Kidney (tissue), 14 donors: ENCODE results near the gene PIH1D1. TPM values are rescaled to one million over a fixed set of nuclear protein-coding genes. Genes with fewer than 3 reads are reported as not detected.

ENCODE experiments used
- DNase-seq, 5 donors: peaks; one replicate each; pipeline ENCODE4 v3.0.0-alpha.2; 2013 to 2020
- FAIRE-seq: peaks from 2 replicates; lab custom pipeline; 2012; peaks lifted over from hg19 to GRCh38; lab: Jason Lieb, UNC
- H3K27ac ChIP-seq, 2 donors: one replicate each; pipeline ENCODE4 v1.7.0; 2013; ENCODE audit warnings: low read depth in 2 of 2, low read length in 2 of 2, inconsistent platforms in 1 of 2
- H3K27me3 ChIP-seq: one replicate; pipeline ENCODE4 v1.7.1; 2013; ENCODE audit warnings: low read length, inconsistent platforms; ENCODE audit not compliant: control insufficient read depth, insufficient read depth
- H3K36me3 ChIP-seq, 3 donors: one replicate each; pipeline versions ENCODE4 v1.7.0 to v1.7.1; 2013; ENCODE audit warnings: low read length in 3 of 3, control low read depth in 1 of 3, inconsistent platforms in 1 of 3; ENCODE audit not compliant: insufficient read depth in 3 of 3, control insufficient read depth in 2 of 3
- H3K4me1 ChIP-seq, 3 donors: one replicate each; pipeline versions ENCODE4 v1.7.0 to v1.7.1; 2013; ENCODE audit warnings: low read length in 3 of 3, inconsistent platforms in 1 of 3, low read depth in 1 of 3; ENCODE audit not compliant: control insufficient read depth in 2 of 3, insufficient read depth in 2 of 3
- H3K4me3 ChIP-seq, 3 donors: one replicate each; pipeline versions ENCODE4 v1.7.0 to v1.8.1; 2013; ENCODE audit warnings: low read length in 3 of 3, control low read depth in 1 of 3, inconsistent platforms in 1 of 3
- H3K9ac ChIP-seq, 3 donors: one replicate each; pipeline versions ENCODE4 v1.7.0 to v1.7.1; 2013; ENCODE audit warnings: low read length in 3 of 3, control low read depth in 1 of 3, inconsistent platforms in 1 of 3
- H3K9me3 ChIP-seq, 3 donors: one replicate each; pipeline versions ENCODE4 v1.7.0 to v1.7.1; 2013; ENCODE audit warnings: low read length in 3 of 3, control low read depth in 1 of 3, inconsistent platforms in 1 of 3; ENCODE audit not compliant: control insufficient read depth in 2 of 3, insufficient read depth in 1 of 3
- CTCF ChIP-seq: IDR thresholded peaks from 3 replicates; pipeline ENCODE4 v1.5.1; 2012; ENCODE audit warnings: mild to moderate bottlenecking, moderate library complexity, borderline replicate concordance; ENCODE audit not compliant: insufficient read depth; ENCODE audit errors: extremely low read depth
- intact Hi-C: fragments of 100-400 bp; cut with DNase I; formaldehyde crosslinking; loops from one replicate; pipeline ENCODE4 v1.11.1; 2022
- polyA plus RNA-seq: library from polyadenylated mRNA; stranded (reverse); fragments of 350-450 nt; fragmentation: Illumina TruSeq; extraction: RNeasy Lipid Tissue Mini Kit (QIAGEN cat#74804); gene quantifications from one replicate; pipeline ENCODE4 v1.2.3, GENCODE V29; 2014; ENCODE audit warnings: low read depth, low replicate concordance; ENCODE audit not compliant: insufficient read depth
- total RNA-seq: library from RNA; stranded (reverse); fragmentation: NEBNext Ultra II Directional; extraction: Animal tissue kit (Norgen Biotek cat#: 25700); gene quantifications from one replicate; pipeline ENCODE4 v1.2.1, GENCODE V29; 2021
- donor health status: control.
- donor health status: control.
- donor health status: control.
- donor health status: control.
- donor health status: control.
- donor health status: DM: yes; HTN: yes; CAD: no.
- donor health status: Normal renal cell carcinoma (clear cell type).

Gene PIH1D1
- total and polyA plus RNA-seq, 2 donors from 2014 or later, result 74.0 to 97.2 TPM

DNA sequence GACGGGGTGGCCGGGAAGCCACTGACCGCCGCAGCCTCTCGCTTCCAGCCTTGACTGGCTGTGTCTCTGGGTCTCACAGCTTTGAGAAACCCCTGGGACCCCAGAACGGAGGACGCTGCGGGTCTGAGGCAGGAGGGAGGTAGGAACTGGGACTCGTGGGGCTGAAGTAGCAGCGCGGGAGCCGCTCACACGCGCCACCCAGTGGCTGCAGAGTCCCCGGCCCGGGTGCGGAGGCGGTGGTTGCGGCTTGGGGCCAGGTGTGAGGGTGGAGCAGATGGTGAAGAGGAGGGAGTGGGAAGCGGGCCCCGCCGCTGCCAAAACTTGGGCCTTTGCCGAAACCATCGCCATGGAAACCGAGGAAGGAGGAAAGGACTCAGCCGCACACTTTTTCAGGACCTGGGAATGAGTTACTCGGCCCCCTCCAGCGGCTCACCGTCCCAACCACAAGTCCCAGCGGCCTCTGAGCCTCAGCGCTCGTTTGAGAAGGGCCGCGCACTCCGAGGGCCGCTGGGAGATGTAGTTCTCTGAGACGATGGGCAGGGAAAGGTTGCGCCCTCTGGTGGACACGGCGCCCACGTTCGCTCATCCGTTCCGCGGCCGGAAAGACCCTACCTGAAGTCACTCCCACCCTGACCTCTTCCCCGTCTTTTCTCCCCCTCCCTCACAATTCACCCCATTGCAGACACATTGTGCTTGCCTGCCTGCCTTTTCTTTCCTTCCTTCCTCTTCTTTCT is 8.1 kb downstream of the PIH1D1 start:
- Histone ChIP-seq H3K4me1 (peaks cover 0 to 2% (median 0%) of the 10 kb centered on the region in 3 donors), H3K4me3 (peak overlapping the region; percentile 51 to 63 (median 58)), H3K27ac (peak overlapping the region; percentile 74 to 78), H3K27me3 (peaks cover 27% of the 10 kb centered on the region), H3K9me3 (no peaks in the 10 kb centered on the region), H3K36me3 (peaks cover 0 to 4% (median 0%) of the 10 kb centered on the region in 3 donors), H3K9ac (peak overlapping the region in 2 of 3 donors; percentile 27 to 37)
- peak; percentile 29 for FAIRE-seq
- DNase-seq, result peak; percentile 95 to 98 (median 97)
- TF ChIP-seq CTCF, result peak; percentile 91
- intact Hi-C loops, result loop anchor here (10.0 kb wide), 1 partner anchor 49 kb away; no protein-coding TSS in a partner anchor

GRCh38 chr19:49442771-49443365 is 8.7 kb downstream of the PIH1D1 start:
- peaks cover 0 to 2% (median 0%) of the 10 kb centered on the region in 3 donors for H3K4me1 ChIP-seq
- FAIRE-seq (no peak), DNase-seq (peak; percentile 90 to 98 (median 95))
- H3K27me3 ChIP-seq, result peaks cover 33% of the 10 kb centered on the region
- H3K9ac ChIP-seq, result peak overlapping the region in 2 of 3 donors; percentile 27 to 37
- H3K27ac ChIP-seq, result peak overlapping the region; percentile 74 to 78
- intact Hi-C loops, result loop anchor here (10.0 kb wide), 1 partner anchor 48 kb away; no protein-coding TSS in a partner anchor
- no peaks in the 10 kb centered on the region for H3K9me3 ChIP-seq
- TF ChIP-seq CTCF, result no peak
- peak overlapping the region; percentile 51 to 63 (median 58) for H3K4me3 ChIP-seq
- peaks cover 0 to 4% (median 0%) of the 10 kb centered on the region in 3 donors for H3K36me3 ChIP-seq

- H3K27me3 ChIP-seq, result peaks cover 38% of the 10 kb centered on the region
- intact Hi-C loops, result loop anchor here (10.0 kb wide), 1 partner anchor 48 kb away; no protein-coding TSS in a partner anchor
- DNase-seq (no peak), FAIRE-seq (no peak)
- no peaks in the 10 kb centered on the region for H3K9me3 ChIP-seq
- no peak overlapping the region for H3K27ac ChIP-seq
- H3K9ac ChIP-seq, result no peak overlapping the region
- TF ChIP-seq CTCF, result no peak
- no peak overlapping the region for H3K4me3 ChIP-seq
- peaks cover 0 to 2% (median 0%) of the 10 kb centered on the region in 3 donors for H3K4me1 ChIP-seq
- peaks cover 0 to 4% (median 0%) of the 10 kb centered on the region in 3 donors for H3K36me3 ChIP-seq
Measured at GRCh38 chr19:49442354-49442753, 9.3 kb downstream of the PIH1D1 start.
